ENCODE measurements around the gene UCN2. TPM values are rescaled to one million over a fixed set of nuclear protein-coding genes. Genes with fewer than 3 reads are reported as not detected.

The UCN2 gene
- total RNA-seq, 6 experiments from 2014 or later = 4.3 to 6.4 (median 5.0) TPM

DNA sequence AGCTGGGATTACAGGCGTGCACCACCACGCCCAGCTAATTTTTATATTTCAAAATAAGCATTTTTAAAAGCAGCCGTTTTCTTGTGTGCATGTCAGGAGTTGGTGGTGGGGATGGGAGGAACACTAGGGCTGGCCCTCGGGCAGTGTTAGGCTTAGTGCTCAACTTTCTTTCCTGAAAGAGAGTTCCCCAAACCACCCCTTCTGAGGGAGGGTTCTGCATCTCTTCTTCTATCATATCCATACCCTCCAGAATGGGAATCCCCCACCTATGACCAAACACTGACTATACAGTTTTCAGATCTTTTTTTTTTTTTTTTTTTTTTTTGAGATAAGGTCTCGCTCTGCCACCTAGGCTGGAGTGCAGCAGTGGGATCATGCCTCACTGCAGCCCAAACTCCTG lies 19.4 kb downstream of the UCN2 start:
- Mint-ChIP-seq H3K27ac (no peak overlapping the region), H3K4me1 (ENCODE audit: low read depth) (no peaks in the 10 kb centered on the region), H3K36me3 (ENCODE audit: low read depth) (no peaks in the 10 kb centered on the region), H3K9me3 (no peaks in the 10 kb centered on the region), H3K27me3 (ENCODE audit: insufficient read depth) (no peaks in the 10 kb centered on the region; the same call in 1 of the 2 replicates), H3K4me3 (no peak overlapping the region)
- DNase-seq = no peak
- no peak for TF ChIP-seq CTCF (IDR thresholded peaks at IDR 0.05)

- Mint-ChIP-seq H3K4me1 (ENCODE audit: low read depth) (no peaks in the 10 kb centered on the region), H3K27ac (no peak overlapping the region), H3K36me3 (ENCODE audit: low read depth) (no peaks in the 10 kb centered on the region), H3K27me3 (ENCODE audit: insufficient read depth) (no peaks in the 10 kb centered on the region; the same call in 1 of the 2 replicates), H3K4me3 (no peak overlapping the region), H3K9me3 (no peaks in the 10 kb centered on the region)
- no peak for TF ChIP-seq CTCF (IDR thresholded peaks at IDR 0.05)
- no peak for DNase-seq
Observed at GRCh38 chr3:48543271-48543866, 20.2 kb downstream of the UCN2 start.

- Mint-ChIP-seq H3K27me3 (ENCODE audit: insufficient read depth) (no peaks in the 10 kb centered on the region), H3K27ac (no peak overlapping the region), H3K4me1 (ENCODE audit: low read depth) (no peaks in the 10 kb centered on the region), H3K36me3 (ENCODE audit: low read depth) (0 out of 2 replicates have a peak, but pooled peaks cover 4% of the 10 kb centered on the region), H3K9me3 (no peaks in the 10 kb centered on the region), H3K4me3 (no peak overlapping the region)
- TF ChIP-seq CTCF (IDR thresholded peaks at IDR 0.05) = no peak
- no peak for DNase-seq
Observed at GRCh38 chr3:48538451-48538850, 25.1 kb downstream of the UCN2 start.

GRCh38 chr3:48536785-48537184 lies 26.8 kb downstream of the UCN2 start:
- Mint-ChIP-seq H3K4me3 (no peak overlapping the region), H3K36me3 (ENCODE audit: low read depth) (0 out of 2 replicates have a peak, but pooled peaks cover 4% of the 10 kb centered on the region), H3K9me3 (no peaks in the 10 kb centered on the region), H3K27me3 (ENCODE audit: insufficient read depth) (no peaks in the 10 kb centered on the region), H3K4me1 (ENCODE audit: low read depth) (no peaks in the 10 kb centered on the region), H3K27ac (no peak overlapping the region)
- TF ChIP-seq CTCF (IDR thresholded peaks at IDR 0.05) = no peak
- no peak for DNase-seq

DNA sequence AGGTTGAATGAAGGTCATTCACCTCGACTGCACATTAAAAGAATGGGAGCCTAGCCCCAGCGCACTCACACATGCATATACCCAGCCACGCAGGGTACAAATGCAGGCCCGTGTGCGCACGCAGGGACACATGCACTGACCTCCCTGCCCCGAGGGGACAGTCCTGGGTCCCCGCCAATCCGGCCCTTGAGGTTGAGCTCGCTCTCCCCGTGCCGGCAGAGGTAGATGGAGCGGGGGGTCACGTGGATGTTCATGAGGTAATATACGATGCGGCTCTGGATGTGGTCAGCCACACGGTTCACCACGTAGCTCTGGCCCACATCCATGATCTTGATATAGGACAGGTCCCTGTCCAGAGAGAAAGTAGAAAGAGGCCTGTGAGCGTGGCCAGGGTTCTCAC lies 27.5 kb downstream of the UCN2 start:
- H3K9me3 Mint-ChIP-seq = no peaks in the 10 kb centered on the region
- no peak overlapping the region for H3K27ac Mint-ChIP-seq
- no peaks in the 10 kb centered on the region for H3K4me1 Mint-ChIP-seq (ENCODE audit: low read depth)
- no peaks in the 10 kb centered on the region for H3K27me3 Mint-ChIP-seq (ENCODE audit: insufficient read depth)
- no peak overlapping the region for H3K4me3 Mint-ChIP-seq
- DNase-seq = no peak
- no peak for TF ChIP-seq CTCF (IDR thresholded peaks at IDR 0.05)
- H3K36me3 Mint-ChIP-seq (ENCODE audit: low read depth) = 0 out of 2 replicates have a peak, but pooled peaks cover 4% of the 10 kb centered on the region
